Stimulated activated naive CD4-positive, alpha-beta T cell (primary cell): ENCODE results near the gene IZUMO1.
"Not testable (repeated sequence)": the region's sequence is repeated elsewhere in the genome, so short reads cannot be mapped to it uniquely, and the experiment has no call there.

Experiments
- DNase-seq, 6 experiments: peaks; one replicate each; lab custom pipeline; 2025; lab: John Stamatoyannopoulos, UW

Gene IZUMO1

DNA sequence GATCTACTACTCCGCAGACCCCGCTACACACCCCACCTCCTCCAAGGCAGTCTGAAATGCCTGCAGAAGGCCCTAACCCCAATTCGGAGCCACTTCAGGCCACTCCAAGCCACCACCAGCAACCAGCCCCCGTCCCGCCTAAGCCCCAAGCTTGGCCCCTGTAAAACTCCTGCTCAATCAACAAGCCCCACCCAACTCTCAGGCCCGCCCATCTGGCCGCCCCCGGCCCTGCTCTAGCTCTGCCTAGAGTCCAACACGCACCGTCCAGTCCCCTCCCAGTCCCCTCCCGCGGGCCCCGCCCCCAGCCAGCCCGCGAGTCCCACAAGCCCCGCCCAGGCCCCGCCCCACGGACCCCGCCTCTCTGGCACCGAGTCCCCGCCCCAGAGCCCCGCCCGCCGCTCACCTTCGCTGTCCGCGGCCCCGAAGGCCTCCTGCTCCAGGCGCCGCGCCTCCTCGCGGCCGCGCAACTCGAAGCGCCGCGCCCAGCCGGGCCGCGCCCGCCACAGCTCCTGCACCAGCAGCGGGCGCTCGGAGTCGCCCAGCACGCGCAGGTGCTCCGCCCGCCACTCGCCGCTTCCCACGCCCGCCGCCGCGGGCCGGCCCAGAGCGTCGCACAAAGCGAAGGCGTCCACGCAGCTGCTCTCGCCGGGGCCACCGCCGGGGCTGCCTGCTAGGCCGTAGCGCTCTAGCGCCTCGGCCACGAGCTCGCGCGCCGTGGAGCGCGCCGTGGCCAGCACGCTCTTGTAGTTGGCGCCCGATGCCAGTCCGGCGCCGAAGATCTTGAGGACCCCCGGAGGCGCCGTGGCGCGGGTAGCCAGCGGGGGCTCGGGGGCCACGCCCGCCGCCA, 7.9 kb downstream of the IZUMO1 start:
- peak; percentile 71 to 90 (median 88) for DNase-seq

DNA sequence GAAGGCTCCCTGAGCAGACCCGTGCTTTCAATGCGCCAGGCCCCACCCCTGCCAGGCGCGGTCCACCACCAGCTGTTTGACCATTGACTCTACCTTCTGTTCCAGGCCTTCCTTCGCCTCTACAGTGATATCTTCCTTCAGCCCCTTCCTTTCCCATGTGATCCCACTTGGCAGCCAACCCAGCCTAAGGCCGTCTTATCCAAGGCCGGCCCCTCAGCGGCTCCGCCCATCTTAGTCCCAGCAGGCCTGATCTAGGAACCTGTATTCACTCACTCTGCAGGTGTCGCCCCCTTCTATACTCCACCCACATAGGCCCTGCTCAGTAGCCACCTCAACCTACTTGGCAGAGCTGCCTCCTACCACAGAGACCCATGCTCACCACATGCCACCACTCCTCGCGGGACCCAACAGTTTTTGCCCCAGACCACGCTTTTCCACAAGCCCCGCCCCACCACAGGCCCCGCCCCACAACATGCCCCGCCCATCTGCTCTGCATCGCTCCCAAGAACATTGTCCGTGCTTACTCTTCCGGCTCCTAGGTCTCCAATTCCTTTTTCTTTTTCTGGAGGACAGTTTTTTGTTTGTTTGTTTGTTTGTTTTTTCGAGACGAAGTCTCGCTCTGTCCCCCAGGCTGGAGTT, 9.2 kb downstream of the IZUMO1 start:
- DNase-seq: no peak

DNA sequence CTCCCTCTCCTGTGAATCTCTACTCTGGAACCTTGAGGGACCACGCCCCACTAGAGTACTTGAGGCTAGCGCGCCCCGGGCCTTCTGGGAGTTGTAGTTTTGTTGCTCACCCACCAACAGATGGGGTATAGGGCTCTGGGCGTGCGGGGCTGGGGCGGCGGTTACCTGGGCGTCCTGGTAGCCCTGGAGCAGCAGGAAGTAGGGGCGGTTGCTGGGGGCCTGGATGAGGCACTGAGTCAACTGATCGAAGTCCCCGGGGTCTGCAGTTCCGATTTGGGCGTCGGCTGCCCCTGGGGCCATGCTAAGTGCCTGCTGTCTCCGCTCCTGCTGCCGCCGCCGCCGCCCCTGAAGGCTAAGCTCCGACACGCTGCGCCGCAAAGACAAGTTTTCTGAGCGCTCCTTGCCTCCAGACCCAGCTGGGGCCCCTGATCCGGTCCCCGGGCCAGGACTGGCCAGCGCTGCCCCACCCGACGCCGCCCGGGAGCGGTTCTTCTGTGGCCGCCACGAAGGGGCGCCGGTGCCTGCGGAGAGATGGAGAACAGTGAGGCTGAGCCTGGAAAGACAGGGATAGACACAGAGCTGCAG, 11.6 kb downstream of the IZUMO1 start:
- DNase-seq: no peak

DNA sequence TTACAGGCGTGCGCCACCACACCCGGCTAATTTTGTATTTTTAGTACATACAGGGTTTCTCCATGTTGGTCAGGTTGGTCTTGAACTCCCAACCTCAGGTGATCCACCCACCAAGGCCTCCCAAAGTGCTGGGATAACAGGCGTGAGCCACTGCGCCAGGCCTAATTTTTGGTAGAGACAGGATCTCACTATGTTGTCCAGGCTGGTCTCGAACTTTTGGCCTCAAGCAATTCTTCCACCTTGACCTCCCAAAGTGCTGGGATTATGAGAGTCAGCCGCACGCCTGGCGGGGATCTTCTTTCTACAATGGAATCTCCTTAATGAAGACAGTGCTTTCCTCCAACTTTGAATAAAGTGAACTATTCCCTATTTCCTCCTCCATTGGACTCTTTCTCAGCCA, 12.1 kb downstream of the IZUMO1 start:
- DNase-seq: no peak

DNA sequence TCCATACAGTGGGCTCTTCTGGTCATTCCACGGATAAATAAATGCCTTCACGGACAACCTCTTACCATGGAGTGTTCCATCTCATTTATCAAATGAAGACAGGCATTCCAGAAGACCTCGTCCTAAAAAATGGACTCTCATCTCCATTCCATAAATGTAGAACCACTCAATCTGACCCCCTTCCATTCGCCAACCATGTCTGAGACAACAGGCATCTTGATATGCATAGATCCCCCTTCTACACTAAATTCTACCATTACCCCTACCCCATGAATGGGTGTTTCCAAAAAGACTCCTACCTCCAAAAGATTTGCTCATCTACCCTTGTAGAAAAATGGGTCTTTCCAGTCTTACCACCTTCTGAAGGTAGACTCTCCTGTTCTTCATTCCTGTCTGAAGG, 15.3 kb downstream of the IZUMO1 start:
- DNase-seq: no peak

DNA sequence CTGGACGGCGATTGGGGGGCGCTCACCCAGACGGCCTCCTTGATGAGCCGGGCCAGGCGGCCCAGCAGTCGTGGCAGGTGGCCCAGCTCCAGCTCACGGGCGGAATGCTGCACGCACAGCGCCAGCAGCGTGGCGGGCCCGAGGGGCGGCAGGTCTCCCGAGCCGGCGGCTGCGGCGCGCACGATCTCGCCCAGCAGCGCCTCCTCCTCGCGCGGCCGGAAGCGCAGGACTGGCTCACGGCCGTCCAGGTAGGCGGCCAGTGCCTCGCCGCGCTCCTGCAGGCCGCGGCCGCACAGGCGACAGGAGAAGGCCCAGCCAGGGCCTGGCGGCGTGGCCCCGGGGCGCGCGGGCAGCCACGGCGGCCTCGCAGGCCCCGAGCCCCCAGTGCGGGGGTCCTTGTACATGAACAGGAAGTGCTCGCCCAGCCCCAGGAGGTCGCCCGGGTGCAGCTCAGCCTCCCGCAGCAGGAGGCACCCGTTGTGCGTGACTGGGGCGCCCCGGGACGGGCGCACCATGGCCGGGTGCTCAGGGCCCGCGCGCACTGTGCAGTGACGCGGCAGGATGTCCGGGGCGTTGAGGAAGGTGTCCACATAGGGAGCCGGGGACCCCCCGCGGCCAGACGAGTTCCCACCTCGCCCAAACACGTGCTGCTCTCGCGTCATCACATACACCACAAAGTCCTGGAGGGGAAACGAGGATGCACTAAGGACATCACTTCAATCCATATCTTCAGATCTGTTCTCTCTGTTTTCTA, 17.6 kb downstream of the IZUMO1 start:
- no peak for DNase-seq

DNA sequence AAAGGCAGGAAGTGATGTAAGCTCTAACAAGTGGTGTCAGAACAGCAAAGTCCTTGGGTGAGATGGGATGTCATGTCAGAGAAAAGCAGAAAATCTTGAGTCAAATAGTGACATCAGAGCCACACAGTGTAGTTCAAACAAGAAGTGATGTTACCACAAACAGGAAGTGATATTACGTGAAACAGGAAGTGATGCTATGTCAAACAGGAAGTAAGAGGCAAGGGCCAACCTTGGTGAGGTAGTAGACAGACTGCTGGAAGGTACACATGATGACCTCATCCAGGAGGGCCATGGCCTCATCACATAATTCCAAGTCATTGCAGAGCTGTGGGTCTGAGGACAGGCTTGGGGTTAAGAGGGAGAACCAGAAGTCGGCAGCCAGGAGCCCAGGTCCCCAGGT, 20.2 kb downstream of the IZUMO1 start:
- peak in 3 of 6 experiments; percentile 52 to 59 (median 53) for DNase-seq

DNA sequence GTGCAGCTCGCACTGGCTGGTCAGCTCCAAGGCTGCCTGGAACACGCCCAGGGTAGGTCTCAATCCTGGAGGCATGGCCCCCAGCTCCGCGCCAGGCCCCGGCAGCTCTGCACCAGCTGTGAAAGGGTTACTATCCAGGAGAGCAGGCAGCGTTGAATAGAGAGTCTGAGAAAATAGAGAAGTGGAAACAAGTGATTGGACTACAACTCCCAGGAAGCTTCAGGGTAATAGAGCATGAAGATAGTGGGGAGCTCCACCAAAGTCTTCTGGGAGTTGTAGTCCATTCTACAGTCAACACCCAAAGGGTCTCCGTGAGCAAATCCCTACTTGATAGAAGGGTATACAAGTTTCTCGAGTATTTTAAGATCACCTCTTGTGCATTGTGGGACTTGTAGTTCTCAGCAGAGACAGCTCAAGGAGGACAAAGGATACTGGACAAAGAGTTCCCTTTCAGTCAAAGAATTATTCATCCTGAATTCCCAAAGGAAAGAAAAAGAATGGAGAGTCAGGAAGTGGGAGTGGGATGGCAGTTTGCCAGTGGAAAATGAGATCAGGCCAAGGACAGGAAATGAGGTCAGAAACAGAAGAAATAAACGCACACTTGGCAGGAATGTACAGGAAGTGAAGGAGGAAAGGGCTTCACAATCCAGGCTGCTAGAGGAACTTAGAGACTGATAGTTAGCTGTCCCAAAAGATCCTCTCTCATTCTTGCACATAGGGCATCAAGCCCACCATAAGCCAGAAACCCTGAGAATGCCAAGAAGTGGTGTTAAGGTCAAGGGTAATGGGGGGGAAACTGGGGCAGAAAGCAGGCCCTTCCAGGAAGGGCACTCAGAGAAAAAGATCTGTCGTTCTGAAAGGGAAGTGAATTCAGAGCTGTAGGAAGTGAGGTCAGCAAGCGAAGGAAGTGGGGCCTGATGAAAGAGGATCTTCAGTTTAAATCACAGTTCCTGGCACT, 21.6 kb downstream of the IZUMO1 start:
- DNase-seq: peak; percentile 15 to 81 (median 44)

DNA sequence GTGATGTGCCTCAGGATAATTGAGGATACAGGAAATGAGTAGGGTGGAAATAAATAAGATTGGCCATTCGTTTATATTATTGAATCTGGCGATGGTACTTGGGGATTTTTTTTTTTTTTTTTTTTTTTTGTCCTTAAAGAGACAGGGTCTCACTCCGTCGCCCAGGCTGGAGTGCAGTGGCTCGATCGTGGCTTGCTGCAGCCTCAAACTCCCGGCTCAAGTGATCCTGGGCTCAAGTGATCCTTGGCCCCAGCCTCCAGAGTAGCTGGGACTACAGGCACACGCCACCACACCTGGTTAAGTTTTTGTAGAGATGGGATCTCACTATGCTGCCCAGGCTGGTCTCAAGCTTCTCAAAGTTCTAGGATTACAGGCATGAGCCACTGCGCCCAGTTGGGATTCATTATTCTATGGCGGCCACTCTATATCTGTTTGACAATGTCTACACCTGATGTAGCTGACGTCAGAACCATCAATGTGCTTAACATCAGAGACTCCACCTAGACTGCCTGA, 24.5 kb downstream of the IZUMO1 start:
- no peak for DNase-seq

DNA sequence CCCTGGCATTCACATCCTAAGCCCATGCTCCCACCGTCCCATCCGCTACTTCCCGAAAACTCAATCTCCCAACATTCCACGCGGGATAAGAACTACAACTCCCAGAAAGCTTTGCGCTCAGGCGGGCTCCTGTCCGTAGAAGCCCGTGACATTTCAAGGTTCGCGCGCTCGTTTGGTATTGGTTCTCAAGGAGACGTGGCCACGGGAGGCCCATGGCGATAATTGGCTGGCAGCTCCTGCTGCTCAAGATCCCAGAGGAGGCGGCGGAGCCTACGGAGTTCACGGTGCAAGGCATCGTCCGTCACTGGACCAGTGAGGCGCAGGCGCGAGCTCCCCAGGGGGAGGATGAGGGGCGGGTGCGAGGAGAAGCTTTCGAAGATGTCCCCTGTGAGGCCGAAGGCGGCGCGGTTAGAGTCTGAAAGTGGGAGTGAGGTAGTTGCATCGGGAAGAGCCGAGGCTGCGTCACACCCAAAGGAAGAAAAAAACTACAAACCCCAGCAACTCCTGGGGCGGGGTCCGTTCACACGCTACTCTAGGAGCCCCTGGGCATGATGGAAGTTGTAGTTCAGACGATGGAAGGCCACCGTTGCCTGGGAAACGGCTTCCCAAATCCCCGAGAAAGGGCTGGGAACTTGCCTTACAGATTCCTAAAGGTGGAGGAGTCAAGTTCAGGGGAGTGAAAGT, 26.0 kb downstream of the IZUMO1 start:
- DNase-seq: peak; percentile 83 to 97 (median 88)

DNA sequence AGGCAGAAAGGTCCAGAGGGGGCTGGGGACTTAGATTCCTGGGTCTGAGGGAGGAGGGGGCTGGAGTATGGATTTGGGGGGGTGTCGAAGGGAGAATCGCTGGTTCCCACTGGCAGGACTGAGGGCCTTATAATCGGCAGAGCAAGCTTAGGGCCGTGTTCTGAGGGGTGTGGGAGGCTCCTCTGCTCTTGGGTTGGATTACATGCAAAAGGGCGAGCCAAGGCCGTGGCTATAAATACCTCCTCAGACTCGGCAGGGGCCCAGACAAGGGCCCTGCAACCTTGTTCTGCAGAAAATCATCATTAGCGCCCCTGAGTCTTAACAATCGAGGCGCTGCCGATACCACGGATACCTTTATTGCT, 26.5 kb downstream of the IZUMO1 start:
- no peak for DNase-seq

DNA sequence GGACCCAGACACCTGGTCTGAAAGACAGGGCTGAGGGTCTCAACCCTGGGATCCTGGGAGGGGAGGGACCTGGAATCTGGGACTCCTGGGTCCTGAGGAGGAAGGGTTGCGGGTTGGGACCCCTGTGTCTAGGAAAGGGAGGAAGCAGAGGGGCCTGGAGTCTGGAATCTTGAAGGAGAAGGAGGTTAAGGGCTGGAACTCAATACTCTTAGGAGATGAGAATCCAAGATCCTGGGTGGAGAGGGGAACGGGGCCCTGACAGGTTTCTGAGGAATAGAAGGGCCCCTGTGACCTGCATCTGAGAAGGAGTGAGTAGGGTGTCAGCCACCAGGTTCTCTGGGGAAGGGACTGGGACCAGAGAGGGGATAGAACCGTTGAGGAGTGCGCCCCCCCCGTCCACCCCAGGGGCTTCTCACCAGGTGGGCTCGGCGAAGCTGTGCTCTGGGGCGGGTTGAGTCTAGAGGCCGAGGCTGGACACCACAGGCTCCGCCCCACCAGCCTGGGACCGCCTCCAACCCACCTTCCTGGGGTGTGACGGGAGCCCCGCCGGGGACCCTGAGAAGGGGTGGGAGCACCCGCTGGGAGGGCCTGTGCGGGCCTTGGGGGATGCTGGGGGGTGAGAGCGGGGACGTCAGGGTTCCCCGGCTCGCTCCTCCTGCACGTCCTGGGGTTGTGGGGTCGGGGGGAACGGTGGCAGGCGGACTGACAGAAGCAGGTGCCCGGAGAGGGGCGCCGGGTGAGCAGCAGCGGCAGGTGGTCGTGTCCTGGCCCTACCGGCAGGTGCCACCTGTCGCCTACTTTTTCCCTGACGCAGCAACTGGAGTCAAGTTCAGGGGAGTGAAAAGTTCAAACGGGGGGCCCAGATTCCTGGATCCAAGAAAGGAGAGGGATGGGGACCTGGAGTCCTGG, 27.2 kb downstream of the IZUMO1 start, which contains the start of gene MAMSTR:
Gene MAMSTR, minus strand, starts transcription at position 463 of the 909 bp plus-strand sequence. CDS start 694 bp downstream, outside the sequence.
- no peak for DNase-seq

DNA sequence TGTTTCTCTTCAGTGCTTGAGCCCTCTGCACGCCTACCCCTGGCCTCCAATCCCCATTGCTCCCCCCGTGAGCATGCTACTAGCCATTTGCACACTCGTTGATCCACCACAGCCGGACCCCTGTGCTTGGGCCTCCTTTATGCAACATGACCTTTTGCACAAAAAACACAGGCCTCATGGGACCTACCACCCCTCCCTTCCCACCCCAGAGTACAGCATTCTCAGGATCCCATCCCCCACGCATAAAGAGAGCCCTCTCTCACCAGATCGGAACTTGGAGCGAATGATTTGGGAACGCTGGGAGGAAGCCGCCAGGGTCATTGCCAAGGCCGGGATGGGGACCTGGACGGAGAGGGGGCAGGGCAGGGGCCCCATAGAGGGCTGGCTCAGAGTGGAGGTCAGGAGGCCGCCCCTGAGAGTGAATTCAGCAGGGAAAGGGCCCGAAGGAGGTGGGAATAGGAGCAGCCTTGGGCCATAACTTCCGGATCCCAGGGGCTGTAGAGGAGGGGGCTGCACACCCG, 27.9 kb downstream of the IZUMO1 start:
- no peak for DNase-seq

DNA sequence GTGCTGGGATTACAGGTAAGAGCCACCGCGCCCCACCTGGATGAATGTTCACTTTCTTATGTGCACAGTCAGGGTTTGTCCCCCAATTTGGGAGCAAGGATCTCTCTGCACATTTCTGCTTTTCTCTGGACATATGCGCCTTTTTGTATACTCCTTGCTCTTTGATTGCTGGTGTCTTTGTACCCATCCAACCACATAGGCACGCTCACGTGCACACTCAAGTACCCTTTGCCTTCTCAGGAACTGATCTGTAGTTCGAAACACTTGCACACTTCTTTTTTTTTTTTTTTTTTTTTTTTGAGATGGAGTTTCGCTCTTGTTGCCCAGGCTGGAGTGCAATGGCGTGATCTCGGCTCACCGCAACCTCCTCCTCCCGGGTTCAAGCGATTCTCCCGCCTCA, 28.6 kb downstream of the IZUMO1 start:
- DNase-seq: not testable (repeated sequence)

DNA sequence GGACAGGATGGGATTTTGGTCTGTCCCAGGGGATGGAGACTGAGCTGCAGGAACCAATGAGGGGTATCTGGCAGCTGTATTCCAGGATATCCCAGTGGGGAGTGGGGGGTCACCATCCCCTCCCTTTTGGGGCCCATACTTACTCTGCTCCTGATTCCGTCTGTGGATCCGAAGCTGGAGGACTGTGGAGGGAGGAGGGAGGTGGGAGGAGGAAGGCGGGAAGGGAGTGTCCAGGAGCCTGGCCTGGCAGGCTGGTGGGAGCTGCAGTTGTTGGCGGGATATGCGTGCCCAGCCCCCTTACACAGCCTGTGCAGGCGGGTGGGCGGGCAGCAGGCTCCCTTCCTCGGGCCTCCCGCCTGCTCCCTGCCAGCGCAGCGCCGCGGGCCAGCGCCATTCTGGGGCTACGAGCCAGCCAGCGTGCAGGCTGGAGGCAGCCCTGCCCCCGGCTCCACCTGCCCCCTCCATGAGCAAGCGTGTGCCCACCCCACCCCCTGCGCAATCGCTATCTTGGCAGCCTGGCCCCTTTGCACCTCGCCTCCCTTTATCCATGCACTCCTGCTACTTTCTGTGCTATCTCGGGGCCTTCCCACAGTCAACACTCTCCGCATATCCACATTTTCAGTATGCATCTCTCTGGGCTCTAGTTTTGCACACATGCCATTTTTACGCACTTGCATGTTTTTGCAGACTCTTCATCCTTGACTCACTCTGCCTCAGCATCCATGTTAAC, 30.0 kb downstream of the IZUMO1 start:
- DNase-seq: no peak

DNA sequence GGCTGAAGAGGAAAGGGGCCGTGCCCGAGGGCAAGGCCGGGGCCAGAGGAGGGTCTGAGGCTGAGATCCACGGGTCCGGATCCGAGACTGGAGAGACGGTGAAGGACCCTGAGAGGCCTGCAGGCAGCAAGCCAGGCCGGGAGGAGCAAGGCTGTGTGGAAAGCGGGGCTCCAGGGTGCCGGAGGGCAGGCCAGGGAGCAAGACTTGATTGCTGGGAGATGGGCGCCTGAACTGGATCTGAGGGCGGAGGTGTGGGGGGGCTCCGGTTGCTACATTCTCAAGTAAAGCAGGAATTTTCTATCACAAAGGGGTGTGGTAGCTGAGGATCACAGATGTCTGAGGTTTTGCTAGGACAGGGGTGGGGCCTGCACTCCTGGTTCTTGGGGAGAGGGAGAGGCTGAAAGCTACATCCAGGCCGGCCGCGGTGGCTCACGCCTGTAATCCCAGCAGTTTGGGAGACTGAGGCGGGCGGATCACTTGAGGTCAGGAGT, 31.0 kb downstream of the IZUMO1 start:
- no peak for DNase-seq

DNA sequence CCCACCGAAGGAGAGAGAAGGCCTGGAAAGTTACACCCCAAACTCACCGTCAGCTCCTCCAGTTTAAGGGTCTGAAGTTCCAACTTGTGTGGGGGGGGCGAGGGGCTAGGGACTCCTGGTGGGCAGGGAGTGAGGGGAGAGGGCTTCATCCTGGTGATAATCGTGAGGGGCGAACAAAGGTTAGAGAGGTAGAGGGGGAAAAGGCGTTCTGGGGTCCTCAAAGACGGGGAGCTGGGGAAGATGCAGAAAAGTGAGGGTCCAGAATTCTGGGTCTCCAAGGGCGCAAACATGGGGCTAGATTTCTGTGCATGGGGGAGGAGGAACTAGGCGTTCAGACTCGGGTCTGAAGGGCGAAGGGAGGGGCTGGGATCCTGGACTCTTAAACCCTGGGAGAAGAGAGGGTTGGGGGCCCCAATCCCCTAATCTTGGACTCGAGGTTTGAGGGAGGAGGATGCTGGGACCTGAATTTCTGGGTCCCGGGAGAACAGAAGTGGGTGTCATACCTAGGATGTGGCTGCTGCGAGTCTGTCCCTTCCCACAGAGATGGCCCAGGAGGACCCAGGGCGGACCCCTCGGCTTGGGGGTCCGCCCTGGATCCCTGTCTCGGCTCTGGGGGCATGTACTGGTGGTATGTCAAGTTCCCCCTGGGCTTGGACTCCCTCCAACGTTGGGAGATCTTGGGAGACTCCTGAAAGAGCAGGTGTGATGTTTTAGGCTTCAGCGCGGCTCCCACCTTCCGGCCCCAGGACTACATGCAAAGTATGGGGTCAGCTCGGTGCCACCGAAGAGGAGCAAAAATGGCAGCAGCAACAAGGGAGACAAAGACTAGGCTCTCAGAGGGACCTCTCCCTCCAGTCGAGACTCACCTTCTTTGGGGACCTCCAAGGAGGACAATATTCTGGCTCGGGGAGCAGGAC, 31.7 kb downstream of the IZUMO1 start:
- no peak for DNase-seq
